GM23248 (cell line): ENCODE data around the gene CPAMD8. TPM values are rescaled to one million over a fixed set of nuclear protein-coding genes. Genes with fewer than 3 reads are reported as not detected.
A peak's percentile ranks its signal among the peaks of the same experiment; 100 is the strongest.

Source experiments
- DNase-seq: peaks from one replicate; pipeline ENCODE4 v3.0.0-alpha.2; 2015
- H2AFZ ChIP-seq: fragments of 200-600 bp; sonication (generic); 2 replicates; pipeline ENCODE4 v1.6.1; 2016; ENCODE audit warnings: antibody characterized with exemption
- H3F3A ChIP-seq: fragments of 200-600 bp; sonication (generic); 2 replicates; pipeline ENCODE4 v1.6.1; 2016; ENCODE audit warnings: mild to moderate bottlenecking, antibody characterized with exemption, mixed run types; ENCODE audit not compliant: insufficient read depth
- H3K27ac ChIP-seq: fragments of 200-600 bp; sonication (generic); 2 replicates; pipeline ENCODE4 v1.5.1; 2016; ENCODE audit warnings: mild to moderate bottlenecking
- H3K27me3 ChIP-seq: fragments of 200-600 bp; sonication (generic); replicated peaks from 2 replicates; pipeline ENCODE4 v1.6.1; 2016; ENCODE audit warnings: mild to moderate bottlenecking; ENCODE audit not compliant: insufficient read depth
- H3K36me3 ChIP-seq: fragments of 200-600 bp; sonication (generic); 2 replicates; pipeline ENCODE4 v1.6.1; 2016; ENCODE audit warnings: low read depth, mild to moderate bottlenecking
- H3K4me1 ChIP-seq: fragments of 200-600 bp; sonication (generic); 2 replicates; pipeline ENCODE4 v1.6.1; 2016; ENCODE audit warnings: mild to moderate bottlenecking; ENCODE audit not compliant: insufficient read depth
- H3K4me2 ChIP-seq: fragments of 200-600 bp; sonication (generic); one replicate; pipeline ENCODE4 v1.6.1; 2016; ENCODE audit warnings: mild to moderate bottlenecking; ENCODE audit not compliant: unreplicated experiment
- H3K4me3 ChIP-seq: fragments of 200-600 bp; sonication (generic); 2 replicates; pipeline ENCODE4 v1.5.1; 2016; ENCODE audit warnings: mild to moderate bottlenecking
- H3K79me2 ChIP-seq: fragments of 200-600 bp; sonication (generic); 2 replicates; pipeline ENCODE4 v1.6.1; 2016; ENCODE audit warnings: mild to moderate bottlenecking; ENCODE audit not compliant: insufficient read depth
- H3K9ac ChIP-seq: fragments of 200-600 bp; sonication (generic); 2 replicates; pipeline ENCODE4 v1.6.1; 2016; ENCODE audit warnings: mild to moderate bottlenecking
- H3K9me2 ChIP-seq: fragments of 200-600 bp; sonication (generic); 2 replicates; pipeline ENCODE4 v1.6.1; 2016; ENCODE audit warnings: mixed run types, mild to moderate bottlenecking, moderate library complexity; ENCODE audit not compliant: insufficient read depth
- H3K9me3 ChIP-seq: fragments of 200-600 bp; sonication (generic); one replicate; pipeline ENCODE4 v1.6.1; 2017; ENCODE audit warnings: low read depth
- H4K20me1 ChIP-seq: fragments of 200-600 bp; sonication (generic); 2 replicates; pipeline ENCODE4 v1.6.0; 2016; ENCODE audit not compliant: insufficient read depth
- EZH2 ChIP-seq: fragments of 200-600 bp; sonication (generic); IDR thresholded peaks from 2 replicates; pipeline ENCODE4 v1.6.1; 2018; ENCODE audit warnings: antibody characterized with exemption, mild to moderate bottlenecking; ENCODE audit not compliant: insufficient read depth, poor library complexity, severe bottlenecking
- EZH2phosphoT487 ChIP-seq: fragments of 200-600 bp; sonication (generic); IDR thresholded peaks from 2 replicates; pipeline ENCODE4 v1.6.1; 2018; ENCODE audit warnings: antibody characterized with exemption, moderate library complexity, mild to moderate bottlenecking, low read depth; ENCODE audit not compliant: insufficient read depth
- WGBS, 2 experiments: methylation state at CpG; one replicate each; pipeline ENCODE4 v1.1.6; 2015 to 2017; ENCODE audit warnings: low lambda C conversion rate in 2 of 2, low coverage in 1 of 2; ENCODE audit errors: missing lambda C conversion rate in 2 of 2; 5-methylcytosine and 5-hydroxymethylcytosine counted together
- in situ Hi-C: fragments of 300-500 bp; cut with MboI; formaldehyde crosslinking; loops from 2 replicates; pipeline ENCODE4 v1.15.0; 2020
- polyA plus RNA-seq: library from polyadenylated mRNA; unstranded; fragments of >200 nt; fragmentation: Nextera tagmentation; extraction: Ambion mirVana; gene quantifications from 2 replicates; pipeline ENCODE4 v1.2.1, GENCODE V29; 2016
- total RNA-seq: library from RNA; depleted of rRNA; stranded (reverse); fragments of >200 nt; shearing (Covaris generic); gene quantifications from 2 replicates; pipeline ENCODE4 v1.2.3, GENCODE V29; 2014

The CPAMD8 gene
- total and polyA plus RNA-seq, 2 experiments from 2014 or later, result 0.76 to 0.80 TPM

DNA sequence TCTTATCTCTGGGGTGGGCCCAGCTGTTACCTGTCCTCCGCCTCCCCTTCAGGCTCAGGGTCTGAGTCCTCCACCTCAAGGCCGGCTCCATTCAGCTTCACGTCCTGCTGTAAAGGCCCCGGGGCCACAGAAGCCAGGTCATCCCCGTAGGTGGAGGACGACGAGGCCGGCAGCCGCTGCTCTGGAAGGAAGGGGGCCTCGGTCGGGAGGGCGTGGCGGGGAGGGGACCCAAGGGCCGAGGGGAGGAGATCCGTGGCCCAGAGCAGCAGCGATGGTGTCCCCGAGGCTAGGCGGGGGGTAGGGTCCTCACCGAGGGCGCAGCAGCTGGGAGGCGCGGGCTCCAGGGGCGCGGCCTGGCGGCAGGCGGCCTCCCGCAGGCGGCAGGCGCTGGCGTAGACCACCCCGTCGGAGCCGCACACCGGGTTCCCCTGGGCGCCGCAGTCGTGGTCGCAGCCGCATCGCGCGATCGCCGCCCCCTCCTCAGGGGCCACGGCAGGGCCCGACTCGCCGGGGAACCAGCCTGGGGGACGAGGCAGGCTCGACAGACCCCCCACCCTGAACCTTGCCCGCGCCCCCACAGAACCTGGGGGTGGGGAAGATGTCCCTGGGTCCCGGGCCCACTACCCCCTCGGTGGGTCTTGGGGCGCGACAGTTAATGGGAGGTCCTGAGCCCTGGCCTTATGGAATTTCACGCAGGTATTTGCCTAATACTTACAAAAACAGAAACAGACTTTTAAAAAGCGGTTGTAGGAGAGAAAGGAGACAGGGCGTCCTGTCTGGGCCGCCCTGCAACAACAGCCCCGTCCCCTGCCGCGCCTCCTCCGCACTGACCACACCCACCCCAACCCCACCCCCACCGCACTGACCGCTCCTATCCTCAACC, 130.2 kb downstream of the CPAMD8 start:
- Histone ChIP-seq H3F3A (no peaks in the 10 kb centered on the region), H3K27me3 (no peaks in the 10 kb centered on the region), H3K79me2 (no peaks in the 10 kb centered on the region), H3K4me3 (peak overlapping the region; percentile 60), H3K4me1 (no peaks in the 10 kb centered on the region), H4K20me1 (no peaks in the 10 kb centered on the region), H2AFZ (peak overlapping the region; percentile 51), H3K9ac (peak overlapping the region; percentile 31; the same call in 1 of the 2 replicates), H3K9me2 (no peaks in the 10 kb centered on the region), H3K36me3 (no peaks in the 10 kb centered on the region), H3K9me3 (no peaks in the 10 kb centered on the region), H3K4me2 (peak overlapping the region; percentile 35), H3K27ac (no peak overlapping the region)
- TF ChIP-seq EZH2phosphoT487 (no peak), EZH2 (no peak)
- 6 to 9% methylated on average over 25 to 40 of the region's 66 CpGs for WGBS, 2 experiments
- in situ Hi-C loops, result no loop called here
- no peak for DNase-seq

DNA sequence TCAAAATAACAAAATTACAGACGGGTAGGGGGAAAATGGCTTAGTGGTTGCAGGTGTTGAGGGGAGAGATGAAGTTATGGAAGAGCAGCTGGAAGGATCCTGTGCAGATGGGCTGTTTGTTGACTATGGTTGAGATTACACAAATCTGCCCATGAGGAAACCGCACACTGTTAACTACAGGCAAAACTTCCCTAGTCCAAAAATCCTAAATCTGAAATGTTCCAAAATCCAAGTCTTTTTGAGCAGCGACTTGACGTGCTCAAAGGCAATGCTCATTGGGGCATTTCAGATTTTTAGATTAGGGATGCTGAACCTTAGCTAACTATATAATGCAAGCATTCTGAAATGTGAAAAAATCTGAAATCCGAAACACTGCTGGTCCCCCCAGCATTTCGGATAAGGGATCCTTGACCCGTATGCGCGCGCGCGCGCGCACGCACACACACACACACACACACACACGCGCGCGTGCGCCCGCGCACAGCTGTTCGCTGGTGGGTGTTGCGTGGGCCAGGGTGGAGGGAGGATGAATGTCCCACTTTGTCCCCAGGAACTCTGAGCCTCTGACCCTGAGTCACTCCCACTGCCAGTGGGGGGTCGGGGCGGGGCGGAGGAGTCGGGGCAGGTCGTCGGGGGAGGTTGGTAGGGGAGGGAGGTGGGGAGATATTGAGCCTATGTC, 131.0 kb downstream of the CPAMD8 start:
- no peak for TF ChIP-seq EZH2phosphoT487
- Histone ChIP-seq H3K9me2 (no peaks in the 10 kb centered on the region), H3F3A (no peaks in the 10 kb centered on the region), H3K4me3 (no peak overlapping the region), H3K4me1 (no peaks in the 10 kb centered on the region), H3K79me2 (no peaks in the 10 kb centered on the region), H3K36me3 (no peaks in the 10 kb centered on the region), H3K4me2 (no peak overlapping the region), H3K9ac (no peak overlapping the region), H3K27ac (no peak overlapping the region), H4K20me1 (no peaks in the 10 kb centered on the region), H3K27me3 (no peaks in the 10 kb centered on the region), H3K9me3 (no peaks in the 10 kb centered on the region), H2AFZ (no peak overlapping the region)
- 56 to 58% methylated on average over 28 to 29 of the region's 30 CpGs for WGBS, 2 experiments
- no peak for DNase-seq
- in situ Hi-C loops, result no loop called here

DNA sequence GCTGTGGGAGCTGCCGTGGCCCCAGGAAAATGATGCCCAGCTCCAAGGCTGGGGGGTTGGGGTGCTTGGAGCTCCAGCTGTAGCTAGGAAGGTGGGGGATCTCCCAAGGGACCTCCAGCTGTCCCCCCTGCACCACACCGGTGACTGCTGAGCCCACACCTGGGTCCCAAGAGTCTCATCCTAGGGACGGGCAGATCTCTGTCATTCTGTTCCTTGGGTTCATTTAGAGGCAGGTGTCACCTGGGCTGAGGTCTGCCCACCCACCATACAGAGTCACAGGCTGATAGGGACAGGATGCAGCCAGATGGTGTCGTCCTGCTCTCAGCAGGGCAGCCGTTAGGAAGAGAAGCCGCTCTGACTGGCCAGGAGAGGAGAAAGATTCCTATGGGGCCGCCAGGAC, 132.5 kb downstream of the CPAMD8 start:
- Histone ChIP-seq H3K4me1 (no peaks in the 10 kb centered on the region), H3K4me2 (no peak overlapping the region), H3K4me3 (no peak overlapping the region), H3K36me3 (no peaks in the 10 kb centered on the region), H3F3A (no peaks in the 10 kb centered on the region), H2AFZ (no peak overlapping the region), H3K9me3 (no peaks in the 10 kb centered on the region), H3K27me3 (no peaks in the 10 kb centered on the region), H4K20me1 (no peaks in the 10 kb centered on the region), H3K9me2 (no peaks in the 10 kb centered on the region), H3K9ac (no peak overlapping the region), H3K27ac (no peak overlapping the region), H3K79me2 (no peaks in the 10 kb centered on the region)
- TF ChIP-seq EZH2phosphoT487 (no peak), EZH2 (no peak)
- no peak for DNase-seq
- 61 to 63% methylated on average over 7 of the region's 7 CpGs for WGBS, 2 experiments
- in situ Hi-C loops, result no loop called here

DNA sequence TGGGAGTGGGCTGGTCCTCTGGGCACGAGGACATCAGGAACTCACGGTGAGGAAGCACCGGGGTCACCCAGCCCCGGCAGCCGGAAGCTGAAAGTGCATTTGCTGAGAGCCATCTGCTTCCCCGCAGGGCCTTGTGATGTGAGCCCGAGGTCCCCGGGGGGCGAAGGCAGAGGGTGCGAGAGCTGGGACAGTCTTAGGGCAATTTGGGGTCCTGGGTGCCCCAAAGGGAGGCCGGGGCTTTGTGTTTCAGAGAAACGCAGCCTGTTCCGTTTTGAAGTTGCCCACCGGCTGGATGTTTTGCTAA, 133.0 kb downstream of the CPAMD8 start:
- DNase-seq, result no peak
- in situ Hi-C loops, result no loop called here
- Histone ChIP-seq H2AFZ (no peak overlapping the region), H3K27ac (no peak overlapping the region), H4K20me1 (no peaks in the 10 kb centered on the region), H3K9ac (no peak overlapping the region), H3K9me2 (no peaks in the 10 kb centered on the region), H3K4me3 (no peak overlapping the region), H3F3A (no peaks in the 10 kb centered on the region), H3K9me3 (no peaks in the 10 kb centered on the region), H3K4me2 (no peak overlapping the region), H3K36me3 (no peaks in the 10 kb centered on the region), H3K4me1 (no peaks in the 10 kb centered on the region), H3K27me3 (no peaks in the 10 kb centered on the region), H3K79me2 (no peaks in the 10 kb centered on the region)
- TF ChIP-seq EZH2phosphoT487 (no peak), EZH2 (no peak)
- 66% methylated on average over 13 to 14 of the region's 14 CpGs for WGBS, 2 experiments
